CD1c-positive myeloid dendritic cell (primary cell): Measurements from ENCODE around the gene MRPL1.
"Not testable (repeated sequence)": the region's sequence is repeated elsewhere in the genome, so short reads cannot be mapped to it uniquely, and the experiment has no call there.

ENCODE experiments used
- DNase-seq: peaks from one replicate; pipeline ENCODE4 v3.0.0-alpha.2; 2016; ENCODE audit errors: extremely low spot score

Gene MRPL1

DNA sequence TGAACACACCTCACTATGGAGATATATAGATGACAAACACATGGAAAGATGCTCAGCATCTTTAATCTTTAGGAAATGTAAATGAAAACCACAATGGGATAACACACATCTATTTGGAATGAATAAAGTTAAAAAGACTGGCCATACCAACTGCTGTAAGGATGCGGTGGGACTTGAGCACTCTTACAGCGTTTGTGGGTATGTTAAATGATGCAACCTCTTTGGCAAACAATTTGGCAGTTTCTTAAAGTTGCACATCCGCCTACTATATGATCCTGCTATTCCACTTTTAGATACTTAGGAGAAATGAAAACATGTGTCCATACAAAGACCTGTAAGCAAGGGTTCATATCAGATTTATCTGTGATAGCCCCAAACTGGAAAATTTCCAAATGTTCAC lies 50.7 kb downstream of the MRPL1 start:
- DNase-seq, result no peak

DNA sequence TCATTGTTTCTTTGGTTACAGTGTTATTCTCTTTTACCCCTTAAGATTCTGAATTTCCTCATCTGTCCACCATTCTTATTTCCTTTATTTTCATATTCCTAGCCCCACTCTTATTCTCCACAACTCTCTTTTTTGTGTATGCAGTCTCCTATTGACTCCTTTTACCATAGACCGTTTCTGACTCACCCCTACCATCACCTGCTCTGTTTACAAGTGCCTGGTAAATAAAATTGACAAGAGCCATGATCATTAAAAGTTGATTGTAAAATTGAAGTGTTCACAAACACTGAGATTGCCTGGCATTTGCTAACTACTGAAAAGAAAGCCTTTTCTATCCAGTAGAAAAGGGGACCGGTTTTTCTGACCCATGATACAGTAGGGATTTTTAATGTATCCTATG lies 54.4 kb downstream of the MRPL1 start:
- no peak for DNase-seq

DNA sequence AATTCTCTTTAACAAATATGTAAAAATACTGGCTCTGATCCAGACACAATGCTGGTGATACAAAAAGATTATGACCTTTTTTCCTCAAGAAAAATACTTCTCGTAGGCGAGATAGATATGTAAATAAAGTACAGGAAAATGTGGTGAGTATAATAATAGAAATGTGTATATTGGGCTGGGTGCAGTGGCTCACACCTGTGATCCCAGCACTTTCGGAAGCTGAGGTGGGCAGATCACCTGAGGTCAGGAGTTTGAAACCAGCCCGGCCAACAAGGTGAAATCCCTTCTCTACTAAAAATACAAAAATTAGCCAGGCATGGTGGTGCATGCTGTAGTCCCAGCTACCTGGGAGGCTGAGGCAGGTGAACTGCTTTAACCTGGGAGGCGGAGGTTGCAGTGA lies 55.0 kb downstream of the MRPL1 start:
- no peak for DNase-seq

DNA sequence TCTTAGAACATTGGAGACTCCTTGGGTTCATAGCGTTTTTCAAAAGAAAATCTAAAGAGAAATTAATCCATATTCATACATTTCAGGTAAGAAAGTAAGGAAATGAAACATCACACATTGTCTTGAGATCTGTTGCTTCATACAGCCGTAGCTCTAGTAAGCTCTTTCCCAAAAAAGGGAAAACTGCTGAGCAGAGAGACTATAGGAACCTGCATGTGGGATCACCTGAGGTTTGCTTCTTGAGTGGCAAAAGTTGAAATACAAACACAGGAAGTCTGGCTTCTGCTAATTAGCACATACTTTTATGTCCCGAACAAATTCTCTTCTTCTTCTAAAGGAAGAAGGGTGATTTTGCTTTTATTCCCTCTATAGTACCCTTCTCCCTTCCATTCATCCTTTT lies 57.7 kb downstream of the MRPL1 start:
- DNase-seq, result no peak

DNA sequence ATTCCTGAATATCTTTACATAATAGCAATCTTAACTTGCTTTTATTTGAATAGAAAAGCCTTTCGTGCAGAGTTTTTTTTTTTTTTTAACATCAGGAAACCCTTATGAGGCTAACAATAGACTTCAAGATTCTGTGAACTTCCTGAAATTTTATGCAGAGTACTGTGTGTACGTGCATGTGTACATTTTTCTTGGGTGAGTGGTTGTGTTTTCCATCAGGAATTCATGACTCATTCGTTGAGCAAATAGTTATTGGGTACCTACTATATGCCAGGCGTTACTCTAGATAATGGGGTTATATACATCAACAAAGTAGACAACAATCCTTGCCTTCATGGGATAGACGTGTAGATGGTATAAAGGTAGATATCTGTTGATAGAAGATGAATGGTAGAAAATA lies 59.1 kb downstream of the MRPL1 start:
- DNase-seq, result no peak

DNA sequence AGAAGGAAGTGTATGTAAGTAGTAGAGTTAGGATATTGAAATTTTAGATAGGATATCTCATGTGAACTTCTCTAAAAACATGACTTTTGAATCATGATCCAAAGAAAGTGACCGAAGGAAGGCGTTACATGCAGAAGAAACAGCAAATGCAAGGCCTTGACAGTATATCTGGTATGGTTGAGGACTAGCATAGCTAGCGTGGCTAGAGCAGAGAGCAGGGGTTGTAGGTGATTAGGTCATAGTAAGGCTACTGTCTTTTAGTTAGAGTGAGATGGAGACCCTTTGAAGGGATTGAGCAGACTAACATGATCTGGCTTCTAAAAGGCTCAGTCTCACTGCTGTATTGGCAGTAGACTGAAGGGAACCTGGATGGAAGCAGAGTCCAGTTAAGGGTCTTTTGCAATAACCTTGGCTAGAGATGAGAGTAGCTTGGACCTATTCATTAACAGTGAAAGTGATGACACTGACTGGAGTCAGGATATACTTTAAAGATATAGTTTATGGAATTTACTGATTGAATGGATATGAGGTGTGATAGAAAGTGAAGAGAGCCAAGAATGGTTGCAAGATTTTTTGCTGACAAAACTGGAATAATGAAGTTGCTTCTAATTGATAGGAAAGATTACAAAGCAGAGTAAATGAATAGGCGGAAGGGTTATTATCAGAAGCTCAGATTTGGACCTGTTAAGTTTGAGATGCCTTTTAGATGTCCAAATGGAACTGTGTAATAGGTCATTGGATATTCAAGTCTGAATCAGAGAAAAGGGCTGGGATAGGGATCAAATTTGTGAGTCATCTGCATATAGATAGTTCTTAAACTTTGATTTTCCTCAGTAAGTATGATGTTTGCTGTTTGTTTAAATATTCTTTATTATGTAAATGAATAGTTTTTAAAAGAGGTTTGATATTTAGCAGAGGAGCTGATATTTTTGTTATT lies 59.8 kb downstream of the MRPL1 start:
- no peak for DNase-seq

DNA sequence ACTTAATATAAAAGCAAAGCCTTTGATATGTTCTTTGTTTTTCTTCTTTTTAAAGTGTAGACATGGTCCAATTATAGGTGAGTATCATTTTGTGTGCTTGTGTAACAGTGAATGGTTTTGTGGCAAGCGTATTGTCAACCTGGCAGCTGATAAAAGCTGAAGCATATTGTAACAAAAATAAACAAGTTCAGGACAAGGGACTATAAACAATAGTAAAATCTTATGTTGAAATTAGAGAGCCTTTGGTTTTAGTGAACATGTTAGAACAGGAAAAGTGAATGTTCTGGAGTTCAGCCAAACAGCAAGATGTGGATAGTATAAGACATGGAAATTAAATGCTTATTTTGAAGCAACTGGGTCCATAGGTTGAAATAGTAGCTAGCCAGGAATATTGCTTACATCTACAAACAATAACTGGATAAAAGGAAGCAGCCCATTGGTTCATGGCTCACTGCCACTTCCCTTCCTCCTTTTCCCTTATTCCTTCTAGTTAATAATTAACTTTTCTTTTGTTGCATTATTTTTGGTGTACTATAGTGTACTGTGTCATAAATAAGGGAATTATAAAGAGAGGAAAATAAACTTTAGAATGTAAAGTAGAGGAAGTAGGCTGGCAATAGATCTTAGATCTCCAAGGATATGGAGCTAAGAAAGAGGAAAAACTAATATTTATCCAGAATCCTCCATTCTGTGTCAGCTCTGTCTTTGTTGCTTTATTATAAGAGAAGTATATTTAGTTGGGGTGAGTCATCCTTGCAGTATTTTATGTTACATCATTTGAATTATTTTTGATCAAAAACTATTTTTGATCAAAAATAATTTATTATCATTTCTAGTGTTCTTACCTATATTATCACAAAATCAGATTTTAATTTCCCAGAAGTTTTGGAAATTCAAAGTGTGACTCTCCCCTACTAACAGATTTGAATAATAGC lies 65.6 kb downstream of the MRPL1 start:
- DNase-seq, result no peak

DNA sequence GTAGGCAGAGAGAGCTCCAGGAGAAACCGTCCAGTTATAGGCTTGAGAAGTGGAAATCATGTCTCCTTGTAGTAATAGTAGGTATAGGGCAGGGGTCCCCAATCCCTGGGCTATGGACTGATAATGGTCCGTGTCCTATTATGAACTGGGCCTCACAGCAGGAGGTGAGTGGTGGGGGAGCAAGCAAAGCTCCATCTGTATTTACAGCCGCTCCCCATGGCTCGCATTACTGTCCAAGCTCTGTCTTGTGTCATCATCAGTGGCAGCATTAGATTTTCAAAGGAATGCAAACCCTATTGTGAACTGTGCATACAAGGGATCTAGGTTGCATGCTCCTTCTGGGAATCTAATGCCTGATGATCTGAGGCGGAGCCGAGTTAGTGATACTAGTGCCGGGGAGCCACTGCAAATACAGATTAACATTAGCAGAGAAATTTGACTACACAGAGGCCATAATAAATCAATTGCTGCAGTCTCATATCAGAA lies 67.6 kb downstream of the MRPL1 start:
- no peak for DNase-seq

DNA sequence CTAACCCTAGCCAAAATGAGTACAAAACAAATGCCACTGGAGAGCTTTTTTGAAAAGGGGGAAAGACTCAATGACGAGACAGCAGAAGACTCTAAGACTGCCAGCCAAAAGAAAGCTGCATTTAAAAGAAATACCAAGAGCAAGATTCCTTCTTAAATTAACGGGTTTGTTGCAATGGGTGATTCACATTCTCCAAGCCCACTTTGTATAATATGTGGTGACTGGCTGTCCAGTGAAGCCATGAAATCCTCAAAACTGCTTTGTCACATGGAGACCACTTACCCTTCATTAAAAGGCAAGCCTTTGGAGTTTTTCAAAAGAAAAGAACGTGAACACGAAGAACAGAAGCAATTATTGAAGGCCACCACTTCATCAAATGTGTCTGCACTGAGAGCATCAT lies 68.2 kb downstream of the MRPL1 start:
- no peak for DNase-seq

DNA sequence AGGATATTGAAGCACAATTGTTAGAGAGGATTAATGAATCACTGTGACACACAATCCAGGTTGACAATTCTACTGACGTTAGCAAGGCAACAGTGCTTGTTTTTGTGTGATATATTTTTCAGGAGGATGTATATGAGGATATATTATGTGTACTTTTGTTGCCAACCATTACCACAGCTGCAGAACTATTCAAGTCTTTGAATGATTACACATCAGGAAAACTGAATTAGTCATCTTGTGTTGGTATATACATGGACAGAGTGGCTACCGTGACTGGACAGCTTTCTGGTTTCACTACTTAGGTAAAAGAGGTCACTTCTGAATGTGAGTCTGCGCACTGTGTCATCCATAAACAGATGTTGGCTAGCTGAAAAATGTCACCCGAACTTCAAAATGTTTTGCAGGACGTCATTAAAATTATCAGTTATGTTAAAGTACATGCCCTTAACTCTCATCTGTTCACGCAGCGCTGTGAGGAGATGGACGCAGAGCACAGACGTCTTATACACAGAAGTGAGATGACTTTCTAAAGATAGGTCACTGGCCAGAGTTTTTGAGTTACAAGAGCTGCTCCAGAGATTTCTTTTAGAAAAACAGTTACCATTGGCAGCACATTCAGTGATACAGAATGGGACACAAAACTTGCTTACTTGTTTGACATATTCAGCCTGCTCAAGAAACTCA lies 69.0 kb downstream of the MRPL1 start:
- DNase-seq, result no peak

DNA sequence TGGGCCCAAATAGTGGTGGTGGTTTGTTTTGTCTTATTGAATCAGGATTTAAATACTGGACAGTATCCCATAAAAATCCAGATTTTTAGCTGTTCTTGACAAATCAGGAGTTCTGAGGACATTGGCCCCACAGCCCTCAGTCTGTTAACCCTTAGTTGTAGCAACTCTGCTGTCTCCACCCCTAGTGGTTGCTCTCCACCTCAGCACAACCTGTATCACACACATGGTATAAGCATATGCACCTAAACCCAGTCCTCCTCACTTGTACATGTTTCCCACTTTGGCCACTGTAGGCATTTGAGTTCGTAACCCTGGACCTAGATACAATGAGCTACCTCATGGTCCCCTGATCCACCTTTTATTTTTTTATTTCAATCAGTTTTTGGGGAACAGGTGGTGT lies 75.9 kb downstream of the MRPL1 start:
- no peak for DNase-seq

DNA sequence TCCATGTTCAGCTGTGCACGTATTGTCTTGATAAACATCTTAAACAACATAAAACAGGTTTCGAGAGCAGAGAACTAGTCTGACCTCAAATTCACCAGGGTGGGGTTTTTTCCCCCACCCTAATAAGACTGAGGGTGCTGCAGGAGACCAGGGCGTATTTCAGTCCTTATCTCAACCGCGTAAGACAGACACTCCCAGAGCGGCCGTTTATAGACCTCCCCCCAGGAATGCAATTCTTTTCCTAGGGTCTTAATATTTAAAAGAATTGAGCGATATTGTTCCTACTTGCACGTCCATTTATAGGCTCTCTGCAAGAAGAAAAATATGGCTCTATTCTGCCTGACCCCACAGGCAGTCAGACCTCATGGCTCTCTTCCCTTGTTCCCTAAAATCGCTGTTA lies 83.3 kb downstream of the MRPL1 start:
- DNase-seq, result not testable (repeated sequence)

DNA sequence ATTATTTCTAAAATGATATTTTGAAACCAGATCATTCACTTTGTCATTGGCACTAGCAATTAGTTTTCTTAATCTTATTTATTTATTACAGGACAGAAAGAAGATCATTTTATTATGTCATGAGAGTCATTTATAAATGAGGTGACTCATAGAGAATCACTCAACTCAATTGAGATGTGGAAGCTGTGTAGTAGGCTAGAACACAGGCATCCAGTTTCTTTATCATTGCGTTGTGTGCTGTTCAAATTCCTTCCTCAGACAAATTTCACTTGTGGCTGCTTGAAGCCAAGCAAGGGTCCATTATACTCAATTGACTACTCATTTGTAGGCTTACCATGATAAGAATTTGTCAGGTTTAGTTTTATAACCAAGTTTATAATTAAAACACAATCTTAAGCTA lies 87.6 kb downstream of the MRPL1 start:
- DNase-seq, result no peak

DNA sequence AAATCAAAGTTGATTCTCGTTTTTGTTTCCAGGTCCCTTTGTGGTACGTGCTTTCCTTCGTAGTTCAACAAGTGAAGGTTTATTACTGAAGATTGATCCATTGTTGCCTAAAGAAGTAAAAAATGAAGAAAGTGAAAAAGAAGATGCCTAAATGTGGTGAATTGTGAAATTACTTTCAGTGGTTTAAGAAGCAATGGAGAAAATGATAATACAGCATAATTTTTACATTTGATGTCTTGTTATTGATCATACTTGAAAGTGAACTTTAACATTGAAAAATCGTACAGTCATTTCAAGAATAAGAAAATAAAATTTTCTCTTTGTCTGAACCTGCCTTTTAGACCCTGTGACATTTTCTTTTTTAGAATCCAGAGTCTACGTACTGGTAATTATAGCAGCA lies 89.8 kb downstream of the MRPL1 start:
- no peak for DNase-seq

DNA sequence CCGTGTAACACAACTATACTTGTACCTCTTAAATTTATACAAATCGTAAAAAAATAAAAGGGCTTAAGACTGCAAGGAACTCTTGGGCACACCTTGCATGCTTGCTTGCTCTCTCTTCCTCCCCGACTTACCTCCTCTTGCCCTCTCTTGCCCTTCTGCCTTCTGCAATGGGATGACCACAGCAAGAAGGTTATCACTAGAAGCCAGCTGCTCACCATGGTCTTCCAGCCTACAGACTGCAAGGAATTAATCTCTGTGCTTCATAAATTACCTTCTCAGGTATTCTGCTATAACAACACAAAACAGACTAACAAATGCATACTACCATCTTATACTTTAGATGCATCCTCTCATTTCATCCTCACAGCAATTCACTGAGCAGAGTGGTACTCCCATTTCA lies 92.1 kb downstream of the MRPL1 start:
- DNase-seq, result no peak

DNA sequence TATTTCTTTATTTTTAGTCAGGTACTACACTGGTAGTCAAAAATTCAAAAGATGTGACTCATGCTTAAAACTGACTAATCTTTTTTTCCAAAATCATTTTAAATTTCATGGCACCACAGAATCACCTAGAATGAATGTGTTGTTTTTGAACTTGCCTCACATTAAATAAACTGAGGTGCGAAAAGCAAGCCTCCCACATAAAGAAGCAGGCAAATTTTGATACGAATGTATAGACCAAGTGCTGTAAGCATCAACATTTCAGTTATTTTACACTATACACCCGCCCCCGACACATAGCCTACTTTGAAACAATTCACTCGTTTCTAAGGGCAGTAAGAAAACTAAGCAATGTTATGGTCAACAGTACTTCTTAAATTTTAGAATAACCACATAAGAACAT lies 94.3 kb downstream of the MRPL1 start:
- no peak for DNase-seq

DNA sequence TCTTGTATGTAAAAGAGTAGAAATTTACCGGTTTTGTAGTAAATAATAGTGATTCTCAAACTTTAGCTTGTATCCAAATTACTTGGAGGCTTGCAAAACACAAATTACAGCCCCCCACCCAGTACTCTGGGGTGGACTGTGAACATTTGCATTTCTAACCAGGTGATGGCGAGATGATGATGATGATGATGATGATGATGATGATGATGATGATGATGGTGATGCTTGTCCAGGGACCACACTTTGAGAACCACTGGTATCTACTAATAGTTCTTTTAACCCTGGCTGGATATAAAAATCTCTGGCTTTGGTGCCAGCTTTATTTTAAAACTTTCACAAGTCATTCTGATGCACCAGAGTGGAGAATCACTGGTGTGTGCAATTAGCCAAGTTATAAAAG lies 96.3 kb downstream of the MRPL1 start:
- no peak for DNase-seq

DNA sequence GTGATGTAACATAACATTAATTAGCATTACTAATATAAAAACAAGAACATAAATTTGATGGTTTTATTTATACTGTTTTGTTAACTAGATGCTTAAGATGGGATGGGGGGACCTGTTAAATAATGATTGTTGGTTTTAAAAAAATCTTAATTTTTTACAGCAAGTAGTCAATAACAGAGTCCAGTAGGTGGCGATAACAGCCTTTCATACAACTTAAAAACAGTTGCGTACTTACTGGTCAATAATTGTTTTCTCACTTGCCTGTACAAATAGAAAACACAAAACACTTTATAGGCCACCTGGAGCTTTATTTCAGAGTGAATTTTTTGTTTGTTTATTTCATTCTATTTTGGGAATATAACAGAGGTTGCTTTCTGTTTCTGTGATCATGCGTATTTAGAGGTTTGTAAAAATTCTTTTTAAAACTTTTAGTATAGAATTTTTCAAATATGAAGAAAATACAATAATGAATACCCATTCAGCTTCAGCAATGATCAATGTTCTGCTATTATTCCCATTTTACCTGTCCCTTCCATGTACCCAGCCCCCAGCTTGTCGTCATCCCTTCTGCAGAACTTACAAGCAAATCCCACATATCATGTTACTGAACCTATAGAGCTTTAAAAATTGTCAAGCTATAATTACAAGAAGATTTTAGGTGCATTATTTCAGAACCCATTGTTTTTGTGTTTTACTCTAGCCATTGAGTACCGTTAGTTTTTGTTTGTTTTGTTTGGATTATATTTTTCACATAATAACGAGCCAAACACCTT lies 97.1 kb downstream of the MRPL1 start:
- peak; percentile 54 for DNase-seq

DNA sequence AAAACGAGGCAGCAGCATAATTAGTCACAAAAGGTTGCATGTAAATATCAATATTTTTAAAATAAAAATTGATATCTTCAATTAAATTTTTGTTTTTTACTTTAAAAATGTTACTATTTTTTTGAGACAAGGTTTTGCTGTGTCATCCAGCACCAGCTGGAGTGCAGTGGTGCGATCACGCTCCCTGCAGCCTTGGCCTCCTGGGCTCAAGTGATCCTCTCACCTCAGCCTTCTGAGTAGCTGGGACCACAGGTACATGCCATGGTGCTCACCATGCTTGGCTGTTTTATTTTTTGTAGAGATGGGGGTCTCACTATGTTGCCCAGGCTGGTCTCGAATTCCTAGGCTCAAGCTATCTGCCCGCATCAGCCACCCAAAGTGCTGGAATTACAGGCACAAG lies 97.7 kb downstream of the MRPL1 start:
- DNase-seq, result no peak

DNA sequence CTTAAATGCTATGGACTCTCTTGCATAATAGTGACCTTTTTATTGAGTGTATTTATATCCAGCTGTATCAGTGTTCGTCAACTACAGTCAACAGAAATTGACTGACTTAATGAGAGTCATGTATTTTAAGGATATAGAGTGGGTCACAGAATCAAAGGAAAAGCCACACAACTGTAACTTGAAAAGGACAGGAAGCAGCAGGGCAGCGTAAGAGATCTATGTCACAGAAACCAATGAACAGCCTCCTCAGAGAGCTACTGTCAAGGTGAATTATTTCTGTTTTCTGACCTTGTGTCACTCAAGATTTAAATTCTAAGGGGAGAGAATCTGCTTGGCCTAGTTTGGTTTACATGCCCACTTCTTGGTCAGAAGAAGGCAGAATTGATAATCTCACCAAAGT lies 100.4 kb downstream of the MRPL1 start:
- DNase-seq, result no peak

DNA sequence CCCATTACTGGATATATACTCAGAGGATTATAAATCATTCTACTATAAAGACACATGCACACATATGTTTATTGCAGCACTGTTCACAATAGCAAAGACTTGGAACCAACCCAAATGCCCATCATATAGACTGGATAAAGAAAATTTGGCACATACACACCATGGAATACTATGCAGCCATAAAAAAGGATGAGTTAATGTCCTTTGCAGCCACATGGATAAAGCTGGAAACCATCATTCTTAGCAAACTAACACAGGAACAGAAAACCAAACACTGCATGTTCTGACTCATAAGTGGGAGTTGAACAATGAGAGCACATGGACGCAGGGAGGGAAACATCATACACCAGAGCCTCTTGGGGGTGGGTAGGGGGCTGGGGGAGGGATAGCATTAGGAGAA lies 111.0 kb downstream of the MRPL1 start:
- DNase-seq, result not testable (repeated sequence)
